HG03565 (cell line): Measurements from ENCODE around the gene ECI1.

Experiments used
- ATAC-seq: cut with Tn5 transposase; IDR thresholded peaks from one replicate; pipeline ENCODE4 v1.9.1; 2021; ENCODE audit warnings: mild to moderate bottlenecking, moderate library complexity; ENCODE audit not compliant: unreplicated experiment

Gene ECI1

DNA sequence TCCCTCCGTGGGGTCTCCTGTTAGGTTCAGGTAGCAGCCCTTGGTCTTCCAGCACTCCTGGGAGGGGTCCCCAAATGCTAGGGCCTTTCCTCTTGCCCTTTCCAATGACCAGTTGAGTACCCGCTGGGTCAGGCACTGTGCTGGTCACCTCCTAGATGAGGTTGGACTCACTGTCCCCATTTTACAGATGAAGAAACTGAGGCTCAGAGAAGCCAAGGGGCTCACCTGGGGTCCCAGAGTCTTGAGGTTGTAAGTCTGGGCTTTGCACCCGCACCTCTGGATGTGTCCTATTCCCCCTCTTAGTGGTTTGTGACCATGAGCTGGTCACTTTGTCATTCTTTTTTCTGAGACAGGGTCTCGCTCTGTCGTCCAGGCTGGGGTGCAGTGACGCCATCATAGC, 53.6 kb downstream of the ECI1 start:
- ATAC-seq: no peak

DNA sequence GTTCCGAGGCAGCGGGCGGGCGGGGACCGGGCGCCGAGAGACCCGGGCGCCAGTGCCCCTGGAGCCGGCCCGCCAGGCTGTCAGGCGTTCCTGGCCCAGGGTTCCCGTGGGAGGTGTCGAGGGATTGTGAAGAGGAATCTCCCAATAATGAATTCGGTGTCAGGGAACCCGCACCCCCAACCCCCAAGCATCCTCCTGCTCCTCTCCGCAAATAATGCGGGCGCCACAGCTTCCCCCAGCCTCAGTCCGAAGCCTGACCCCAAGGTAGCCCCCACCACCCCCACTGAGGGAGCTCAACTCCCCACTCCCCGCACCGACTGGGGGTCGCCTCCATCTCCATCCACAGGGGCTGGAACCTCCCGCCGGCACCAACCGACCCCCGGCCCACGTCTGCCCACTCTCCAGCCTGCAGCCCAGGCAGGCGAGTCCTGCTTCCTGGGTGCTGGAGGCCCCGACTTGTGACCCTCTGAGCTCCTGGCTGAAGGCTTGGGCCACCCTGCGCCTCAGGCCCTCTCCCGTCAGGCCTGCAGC, 54.3 kb downstream of the ECI1 start:
- no peak for ATAC-seq

DNA sequence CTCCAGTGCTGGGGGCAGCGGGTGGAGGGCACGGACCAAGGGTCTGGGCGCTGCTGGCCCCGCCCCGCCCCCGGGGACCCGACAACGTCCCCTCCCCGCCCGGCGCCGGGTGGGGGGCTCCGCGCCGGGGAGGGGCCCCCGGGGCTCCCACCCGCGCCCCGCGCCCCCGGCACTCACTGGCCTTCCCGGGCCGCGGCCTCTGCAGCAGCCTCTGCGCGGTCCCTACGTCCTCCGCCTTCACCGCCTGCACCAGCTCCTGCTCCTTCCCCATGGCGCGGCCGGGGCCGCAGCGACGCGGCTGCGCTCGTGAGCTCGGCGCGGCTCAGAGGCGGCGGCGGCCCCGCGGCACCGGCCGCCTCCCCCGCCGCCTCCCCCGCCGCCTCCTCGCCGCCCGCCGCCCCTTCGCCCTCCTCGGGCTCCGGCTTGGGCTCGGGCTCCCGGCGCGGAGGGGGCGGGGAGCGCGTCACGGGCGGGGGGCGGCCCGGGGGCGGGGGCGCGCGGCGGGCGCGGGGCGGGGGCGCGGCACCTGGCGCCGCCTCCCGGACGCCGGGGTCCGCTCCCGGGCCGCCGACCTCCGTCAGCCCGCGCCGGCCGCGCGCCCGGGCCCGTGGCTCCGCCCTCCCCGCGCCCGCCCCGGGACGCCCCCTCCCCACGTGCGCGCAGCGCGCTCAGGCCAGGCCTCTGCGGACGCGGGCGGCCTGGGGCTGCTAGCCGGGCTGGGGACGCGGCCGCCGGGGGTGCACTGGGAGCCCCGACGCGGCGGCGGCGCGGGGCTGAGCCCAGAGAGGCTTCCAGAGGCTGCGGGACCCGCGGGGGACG, 55.0 kb downstream of the ECI1 start, which contains the start of gene CASKIN1:
Gene CASKIN1 (minus strand): TSS at position 444 of the 819 bp plus-strand sequence. CDS start 173 bp downstream, at position 271.
- no peak for ATAC-seq

- ATAC-seq: no peak
Measured at GRCh38 chr16:2195322-2196161, 55.8 kb downstream of the ECI1 start.

DNA sequence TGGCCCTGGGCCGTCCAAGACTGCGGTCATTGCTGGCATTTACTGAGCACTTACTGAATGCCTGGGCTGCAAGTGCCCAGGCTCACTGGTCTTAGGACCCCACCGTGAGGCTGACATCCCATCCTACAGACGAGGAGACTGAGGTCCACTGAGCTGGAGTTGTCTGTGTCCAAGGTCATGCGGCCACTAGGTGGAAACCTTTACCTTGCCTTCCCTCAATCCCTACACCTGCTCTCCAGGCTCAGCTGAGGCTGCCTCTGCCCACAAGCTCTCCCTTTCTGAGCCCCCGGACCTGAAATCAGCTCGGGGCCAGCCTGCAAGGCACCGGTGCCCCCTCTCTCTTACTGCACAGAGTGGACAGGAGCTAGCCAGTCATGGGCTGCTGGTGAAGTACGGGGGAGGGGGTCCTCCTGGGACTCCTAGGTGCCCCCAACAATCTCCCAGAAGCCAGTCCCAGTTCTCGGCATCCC, 56.5 kb downstream of the ECI1 start:
- no peak for ATAC-seq

DNA sequence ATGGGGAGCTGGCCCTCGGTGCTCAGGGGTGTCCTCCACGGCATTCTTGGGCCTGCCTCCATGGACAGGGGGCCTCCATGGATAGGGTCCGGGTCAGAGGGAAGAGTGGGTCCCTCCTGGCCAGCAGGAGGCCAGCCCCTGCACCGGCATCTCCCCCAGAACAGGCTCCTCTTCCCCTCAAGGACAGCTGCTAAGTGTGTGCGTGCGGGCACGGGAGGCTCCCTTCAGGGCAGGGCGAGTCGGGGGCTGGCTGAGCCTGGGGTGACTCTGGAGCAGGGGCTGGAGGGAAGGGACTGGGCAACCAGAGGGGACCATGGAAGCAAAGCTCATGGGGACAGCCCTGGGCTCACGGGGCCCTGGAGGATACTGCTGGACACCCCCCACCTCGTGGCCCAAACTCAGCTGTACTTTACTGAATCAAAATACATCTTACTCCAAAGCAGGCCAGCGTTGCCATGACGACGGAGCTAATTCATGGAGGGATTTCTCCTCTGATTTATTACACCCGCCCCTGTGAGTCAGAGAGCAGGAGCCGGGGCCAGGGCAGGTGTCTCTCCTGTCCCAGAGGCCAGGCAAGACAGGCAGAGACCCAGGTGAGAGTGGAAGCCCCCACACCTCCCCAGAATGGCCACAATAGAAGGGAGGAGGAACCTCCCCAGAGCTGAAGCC, 57.1 kb downstream of the ECI1 start:
- no peak for ATAC-seq

- no peak for ATAC-seq
Measured at GRCh38 chr16:2191446-2191706, 60.0 kb downstream of the ECI1 start.

DNA sequence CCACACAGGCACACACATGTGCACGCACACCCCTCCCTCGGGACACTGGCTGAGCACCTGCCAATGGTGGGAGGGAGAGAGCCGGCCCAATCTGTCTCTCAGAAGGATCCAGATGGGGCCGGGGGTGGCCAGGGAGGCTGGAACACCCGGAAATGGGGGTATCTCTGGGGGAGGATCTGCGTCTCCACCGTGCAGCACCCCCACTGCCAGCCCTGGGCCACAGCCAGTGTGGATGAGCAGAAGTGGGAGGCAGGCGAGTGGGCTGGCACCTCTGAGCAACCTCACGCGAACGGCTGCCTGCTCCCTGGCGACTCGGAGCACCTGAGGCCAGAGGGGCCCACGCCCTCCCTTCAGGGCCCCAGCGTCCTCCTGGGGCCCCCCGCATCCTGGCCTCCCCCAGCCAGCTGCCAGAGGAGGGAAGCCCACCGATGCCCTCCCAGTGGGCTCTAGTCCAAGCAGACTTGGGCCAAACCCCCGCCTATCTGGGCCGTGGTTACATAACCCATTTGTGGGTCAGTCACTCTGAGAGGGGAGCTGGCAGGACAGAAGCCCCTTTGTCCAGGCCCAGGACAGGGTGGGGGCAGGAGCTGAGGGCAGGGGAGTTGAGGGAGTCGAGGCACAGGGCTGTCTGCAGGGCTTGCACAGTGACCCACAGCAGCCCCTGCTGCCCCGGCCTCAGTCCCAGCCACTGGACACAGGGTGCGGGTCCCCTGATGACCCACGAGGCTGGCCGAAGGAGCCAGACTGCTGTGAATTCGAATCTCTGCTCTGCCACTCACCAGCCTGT, 60.5 kb downstream of the ECI1 start:
- no peak for ATAC-seq

GRCh38 chr16:2190002-2190658, 61.3 kb downstream of the ECI1 start:
- no peak for ATAC-seq
